ENCODE measurements around the gene AFF3. TPM values are rescaled to one million over a fixed set of nuclear protein-coding genes. Genes with fewer than 3 reads are reported as not detected.
A peak's percentile ranks its signal among the peaks of the same experiment; 100 is the strongest.

The AFF3 gene
- total RNA-seq, 3 donors from 2014 or later (not counting 1 experiment from before 2014, with no cell fraction given): 4.6 to 9.6 (median 5.6) TPM

- H3K27me3 Mint-ChIP-seq (ENCODE audit: low read depth in 2 of 2): peaks cover 33 to 62% of the 10 kb centered on the region in 2 donors
- no peaks in the 10 kb centered on the region for H3K36me3 Mint-ChIP-seq
- H3K4me1 Mint-ChIP-seq: peaks cover 19 to 39% of the 10 kb centered on the region in 2 donors
- TF ChIP-seq CTCF (IDR thresholded peaks at IDR 0.05): no peak
- Histone ChIP-seq H3K27ac (ENCODE audit: low read length) (no peak overlapping the region), H3K4me3 (ENCODE audit: low read length) (no peak overlapping the region), H3K27me3 (ENCODE audit: control insufficient read depth, insufficient read depth, low read length) (no peaks in the 10 kb centered on the region), H3K4me1 (ENCODE audit: control insufficient read depth, insufficient read depth, low read length) (peaks cover 20% of the 10 kb centered on the region), H3K9me3 (ENCODE audit: control insufficient read depth, insufficient read depth, low read length) (no peaks in the 10 kb centered on the region), H3K36me3 (ENCODE audit: control insufficient read depth, insufficient read depth, low read length) (no peaks in the 10 kb centered on the region)
- H3K27ac Mint-ChIP-seq: no peak overlapping the region
- WGBS (ENCODE audit: insufficient coverage): 81% methylated on average over 6 of the region's 6 CpGs
- no peak overlapping the region for H3K4me3 Mint-ChIP-seq
- peaks cover 0 to 3% of the 10 kb centered on the region in 2 donors for H3K9me3 Mint-ChIP-seq
- intact Hi-C loops (cut with micrococcal nuclease): no loop called here
- ATAC-seq (no peak), DNase-seq (no peak)
Measured at GRCh38 chr2:100143286-100143685, 896 bp upstream of the AFF3 start.

GRCh38 chr2:100141906-100142305, 484 bp downstream of the AFF3 start:
- H3K9me3 Mint-ChIP-seq: peaks cover 0 to 3% of the 10 kb centered on the region in 2 donors
- no peaks in the 10 kb centered on the region for H3K36me3 Mint-ChIP-seq
- 47% methylated on average over 3 of the region's 3 CpGs for WGBS (ENCODE audit: insufficient coverage)
- peak overlapping the region; percentile 46 for H3K27ac ChIP-seq (ENCODE audit: low read length)
- H3K27ac Mint-ChIP-seq: peak overlapping the region in 1 of 2 donors; percentile 57
- peaks cover 30% of the 10 kb centered on the region for H3K4me1 ChIP-seq (ENCODE audit: control insufficient read depth, insufficient read depth, low read length)
- no peaks in the 10 kb centered on the region for H3K36me3 ChIP-seq (ENCODE audit: control insufficient read depth, insufficient read depth, low read length)
- H3K4me3 ChIP-seq (ENCODE audit: low read length): peak overlapping the region; percentile 71
- H3K4me3 Mint-ChIP-seq: peak overlapping the region; percentile 66
- intact Hi-C loops (cut with micrococcal nuclease): no loop called here
- H3K4me1 Mint-ChIP-seq: peaks cover 19 to 45% of the 10 kb centered on the region in 2 donors
- H3K27me3 ChIP-seq (ENCODE audit: control insufficient read depth, insufficient read depth, low read length): no peaks in the 10 kb centered on the region
- peaks cover 31 to 66% of the 10 kb centered on the region in 2 donors for H3K27me3 Mint-ChIP-seq (ENCODE audit: low read depth in 2 of 2)
- DNase-seq: peak in 1 of 2 donors; percentile 14
- no peak for TF ChIP-seq CTCF (IDR thresholded peaks at IDR 0.05)
- ATAC-seq: no peak
- H3K9me3 ChIP-seq (ENCODE audit: control insufficient read depth, insufficient read depth, low read length): no peaks in the 10 kb centered on the region

- no peak overlapping the region for H3K27ac ChIP-seq (ENCODE audit: low read length)
- ATAC-seq (peak in 1 of 3 donors; percentile 42), DNase-seq (peak in 1 of 2 donors; percentile 9)
- H3K36me3 ChIP-seq (ENCODE audit: control insufficient read depth, insufficient read depth, low read length): no peaks in the 10 kb centered on the region
- H3K27me3 Mint-ChIP-seq (ENCODE audit: low read depth in 2 of 2): peaks cover 25 to 60% of the 10 kb centered on the region in 2 donors
- H3K4me3 Mint-ChIP-seq: no peak overlapping the region
- peaks cover 19 to 45% of the 10 kb centered on the region in 2 donors for H3K4me1 Mint-ChIP-seq
- peaks cover 34% of the 10 kb centered on the region for H3K4me1 ChIP-seq (ENCODE audit: control insufficient read depth, insufficient read depth, low read length)
- no peaks in the 10 kb centered on the region for H3K9me3 ChIP-seq (ENCODE audit: control insufficient read depth, insufficient read depth, low read length)
- no peaks in the 10 kb centered on the region for H3K36me3 Mint-ChIP-seq
- no peaks in the 10 kb centered on the region for H3K27me3 ChIP-seq (ENCODE audit: control insufficient read depth, insufficient read depth, low read length)
- 47% methylated on average over 3 of the region's 3 CpGs for WGBS (ENCODE audit: insufficient coverage)
- H3K4me3 ChIP-seq (ENCODE audit: low read length): peak overlapping the region; percentile 71
- intact Hi-C loops (cut with micrococcal nuclease): no loop called here
- H3K9me3 Mint-ChIP-seq: peaks cover 0 to 3% of the 10 kb centered on the region in 2 donors
- no peak for TF ChIP-seq CTCF (IDR thresholded peaks at IDR 0.05)
- H3K27ac Mint-ChIP-seq: no peak overlapping the region
Measured at GRCh38 chr2:100140582-100140981, 1.8 kb downstream of the AFF3 start.

All from natural killer cell (primary cell).